NK-92 (cell line): ENCODE measurements around the gene TRAF3.
"Not testable (repeated sequence)": the region's sequence is repeated elsewhere in the genome, so short reads cannot be mapped to it uniquely, and the experiment has no call there.

Experiments
- DNase-seq: peaks from one replicate; lab custom pipeline; 2025; ENCODE audit not compliant: unreplicated experiment; lab: John Stamatoyannopoulos, UW

Gene TRAF3

GRCh38 chr14:102922490-102923200 lies 145.4 kb downstream of the TRAF3 start, which contains the start of gene AMN:
Gene AMN (plus strand): TSS chr14:102922663. CDS start chr14:102922689, 26 bp downstream.
- no peak for DNase-seq

GRCh38 chr14:102923201-102923924 lies 146.1 kb downstream of the TRAF3 start:
- no peak for DNase-seq

GRCh38 chr14:102923925-102924486 lies 146.8 kb downstream of the TRAF3 start:
- DNase-seq = no peak

- no peak for DNase-seq
These were observed 147.7 kb downstream of the TRAF3 start for GRCh38 chr14:102924632-102925588.

GRCh38 chr14:102925646-102926045 lies 148.4 kb downstream of the TRAF3 start:
- no peak for DNase-seq

- DNase-seq = no peak
These were observed 148.9 kb downstream of the TRAF3 start for GRCh38 chr14:102926104-102926503.

GRCh38 chr14:102926840-102927239 lies 149.6 kb downstream of the TRAF3 start:
- not testable (repeated sequence) for DNase-seq

GRCh38 chr14:102927346-102927877 lies 150.2 kb downstream of the TRAF3 start:
- DNase-seq = no peak

GRCh38 chr14:102927878-102928411 lies 150.7 kb downstream of the TRAF3 start:
- no peak for DNase-seq

- peak; percentile 9 for DNase-seq
These were observed 151.4 kb downstream of the TRAF3 start for GRCh38 chr14:102928412-102929240.

- no peak for DNase-seq
These were observed 152.2 kb downstream of the TRAF3 start for GRCh38 chr14:102929241-102930137.

- DNase-seq = no peak
These were observed 153.0 kb downstream of the TRAF3 start for GRCh38 chr14:102930138-102930752.

- no peak for DNase-seq
These were observed 153.7 kb downstream of the TRAF3 start for GRCh38 chr14:102930753-102931579.

- no peak for DNase-seq
These were observed 154.5 kb downstream of the TRAF3 start for GRCh38 chr14:102931580-102932285.

GRCh38 chr14:102932484-102933248 lies 155.4 kb downstream of the TRAF3 start:
- no peak for DNase-seq
